ENCODE data around the gene LMNA. TPM values are rescaled to one million over a fixed set of nuclear protein-coding genes. Genes with fewer than 3 reads are reported as not detected.

The LMNA gene
- total RNA-seq, 1 donor from 2014 or later = 1,573 TPM

Other genes starting within 250 kb of the LMNA start
- gene RIT1, start 203.4 kb upstream of the LMNA start, total RNA-seq = 66.8 and 72.0 TPM in 2 replicates
- 50.6 and 54.2 TPM in 2 replicates for gene KHDC4, start 180.3 kb upstream of the LMNA start, total RNA-seq
- gene RXFP4, start 173.1 kb upstream of the LMNA start, total RNA-seq = not detected in 2 replicates
- 361 and 478 TPM in 2 replicates for gene ARHGEF2, start 136.2 kb upstream of the LMNA start, total RNA-seq
- gene SSR2, start 93.8 kb upstream of the LMNA start, total RNA-seq = 124 and 222 TPM in 2 replicates
- 65.3 and 69.7 TPM in 2 replicates for gene UBQLN4, start 60.9 kb upstream of the LMNA start, total RNA-seq
- gene LAMTOR2, start 59.9 kb upstream of the LMNA start, total RNA-seq = 40.1 and 51.4 TPM in 2 replicates
- gene RAB25, start 53.6 kb upstream of the LMNA start, total RNA-seq = not detected in 2 replicates
- gene MEX3A, start 32.2 kb upstream of the LMNA start, total RNA-seq = 3.2 and 4.5 TPM in 2 replicates
- 1.0 and 1.6 TPM in 2 replicates for gene SEMA4A, start 38.9 kb downstream of the LMNA start, total RNA-seq
- 12.5 and 15.9 TPM in 2 replicates for gene SLC25A44, start 79.4 kb downstream of the LMNA start, total RNA-seq
- gene PMF1, start 98.3 kb downstream of the LMNA start, total RNA-seq = 81.1 and 85.0 TPM in 2 replicates
- 152 and 378 TPM in 2 replicates for gene BGLAP, start 127.5 kb downstream of the LMNA start, total RNA-seq
- 1.1 and 4.1 TPM in 2 replicates for gene PAQR6, start 133.3 kb downstream of the LMNA start, total RNA-seq
- 104 TPM in 2 replicates for gene SMG5, start 168.1 kb downstream of the LMNA start, total RNA-seq
- 2.3 and 2.4 TPM in 2 replicates for gene TMEM79, start 169.6 kb downstream of the LMNA start, total RNA-seq
- gene GLMP, start 181.0 kb downstream of the LMNA start, total RNA-seq = 32.8 and 41.1 TPM in 2 replicates
- not detected in 2 replicates for gene VHLL, start 184.6 kb downstream of the LMNA start, total RNA-seq
- gene CCT3, start 223.6 kb downstream of the LMNA start, total RNA-seq = 271 and 331 TPM in 2 replicates
- gene TSACC, start 223.8 kb downstream of the LMNA start, total RNA-seq = not detected in 2 replicates

All from myocyte (in vitro differentiated cells).